HG02588 (cell line): ENCODE results near the gene PLK3.
"Not testable (repeated sequence)": the region's sequence is repeated elsewhere in the genome, so short reads cannot be mapped to it uniquely, and the experiment has no call there.

ENCODE experiments used
- ATAC-seq: cut with Tn5 transposase; IDR thresholded peaks from one replicate; pipeline ENCODE4 v1.9.1; 2021; ENCODE audit warnings: mild to moderate bottlenecking, moderate library complexity; ENCODE audit not compliant: unreplicated experiment

PLK3 gene

GRCh38 chr1:44808063-44808937 lies 8.1 kb downstream of the PLK3 start, which contains the start of gene BTBD19:
TSS of gene BTBD19 (plus strand) at chr1:44808523. CDS start at chr1:44808821, 298 bp downstream.
- ATAC-seq, result peak; percentile 34

- peak; percentile 35 for ATAC-seq
Measured at GRCh38 chr1:44808938-44809917, 9.1 kb downstream of the PLK3 start.

GRCh38 chr1:44810101-44810761 lies 10.1 kb downstream of the PLK3 start:
- ATAC-seq, result no peak

GRCh38 chr1:44810762-44811105 lies 10.6 kb downstream of the PLK3 start:
- ATAC-seq, result not testable (repeated sequence)

- no peak for ATAC-seq
Measured at GRCh38 chr1:44811234-44811633, 11.1 kb downstream of the PLK3 start.

- ATAC-seq, result no peak
Measured at GRCh38 chr1:44812822-44813543, 12.8 kb downstream of the PLK3 start.

DNA sequence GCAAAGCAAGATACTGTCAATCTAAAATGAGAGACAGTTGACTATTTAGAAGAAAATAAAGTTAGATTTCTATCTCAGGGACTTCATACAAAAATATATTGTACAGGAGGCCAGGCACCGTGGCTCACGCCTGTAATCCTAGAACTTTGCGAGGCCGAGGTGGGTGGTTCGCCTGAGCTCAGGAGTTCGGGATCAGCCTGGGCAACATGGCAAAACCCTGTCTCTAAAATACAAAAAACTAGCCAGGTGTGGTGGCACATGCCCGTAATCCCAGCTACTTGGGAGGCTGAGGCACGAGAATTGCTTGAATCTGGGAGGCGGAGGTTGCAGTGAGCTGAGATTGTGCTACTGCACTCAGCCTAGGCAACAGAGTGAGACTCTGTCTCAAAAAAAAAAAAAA lies 15.7 kb downstream of the PLK3 start:
- ATAC-seq, result not testable (repeated sequence)

GRCh38 chr1:44817307-44817706 lies 17.1 kb downstream of the PLK3 start:
- no peak for ATAC-seq

GRCh38 chr1:44817771-44818495 lies 17.8 kb downstream of the PLK3 start:
- no peak for ATAC-seq

DNA sequence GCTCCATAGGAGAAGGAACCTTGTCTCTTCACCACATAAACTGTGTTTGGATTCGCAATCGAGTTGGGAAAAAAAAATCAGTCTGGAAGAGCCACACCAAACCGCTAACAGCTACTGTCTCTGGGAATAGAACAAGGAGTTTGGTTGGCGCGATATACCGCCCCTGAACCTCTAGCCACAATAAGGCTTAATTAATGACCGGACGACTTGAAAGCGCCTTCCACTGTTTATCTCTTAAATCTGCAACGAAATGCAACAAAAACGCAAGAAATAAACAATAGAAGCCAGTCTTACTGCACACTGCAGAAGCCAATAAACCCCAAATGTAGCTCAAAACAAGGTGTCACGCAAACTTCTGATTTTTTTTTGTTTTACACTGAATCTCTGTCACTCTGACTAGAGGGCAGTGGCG lies 19.0 kb downstream of the PLK3 start:
- no peak for ATAC-seq

- peak; percentile 74 for ATAC-seq
Measured at GRCh38 chr1:44819608-44820327, 19.6 kb downstream of the PLK3 start.

DNA sequence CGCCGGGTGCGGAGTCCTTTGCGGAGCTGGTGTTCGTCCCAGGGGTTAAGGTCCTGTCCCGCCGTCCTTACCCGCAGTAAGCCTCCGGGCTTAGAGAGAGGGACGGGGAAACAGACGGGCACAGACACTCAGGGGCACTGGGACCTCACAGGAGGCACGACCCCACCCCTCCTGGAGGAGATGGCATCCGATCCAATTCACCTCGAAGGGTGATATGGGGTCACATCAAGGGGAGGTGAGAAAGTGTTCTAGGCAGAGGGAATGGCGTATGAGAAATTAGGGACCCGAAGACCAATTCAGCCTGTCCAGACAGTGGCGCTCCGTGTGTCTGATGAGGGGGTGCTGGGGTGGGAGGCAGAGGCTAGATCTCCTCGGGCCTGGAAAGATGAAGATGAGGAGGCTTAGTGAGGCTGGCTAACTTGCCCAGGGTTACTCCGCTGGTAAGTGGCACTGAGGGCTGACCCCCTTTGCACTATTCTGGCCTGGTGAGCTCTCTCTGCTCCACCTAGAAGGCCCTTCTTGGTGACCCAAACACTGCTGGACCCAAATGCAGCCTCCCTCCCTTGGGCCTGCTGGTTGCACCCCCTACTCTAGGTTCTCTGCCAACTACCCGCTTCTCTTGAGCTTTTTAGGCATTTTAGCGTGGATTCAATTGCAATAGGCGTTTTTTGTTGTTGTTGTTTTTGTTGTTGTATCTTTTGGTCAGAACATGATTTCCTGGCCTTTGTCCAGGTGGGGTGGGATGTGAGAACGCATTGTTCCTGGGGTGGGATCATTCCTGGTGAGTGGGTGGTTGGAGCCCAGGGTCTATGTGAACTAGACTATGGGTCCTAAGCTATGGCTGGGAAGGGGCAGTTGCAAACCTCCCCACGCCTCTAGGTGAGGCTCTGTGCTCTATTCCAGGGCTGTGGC lies 20.4 kb downstream of the PLK3 start:
- ATAC-seq, result no peak

DNA sequence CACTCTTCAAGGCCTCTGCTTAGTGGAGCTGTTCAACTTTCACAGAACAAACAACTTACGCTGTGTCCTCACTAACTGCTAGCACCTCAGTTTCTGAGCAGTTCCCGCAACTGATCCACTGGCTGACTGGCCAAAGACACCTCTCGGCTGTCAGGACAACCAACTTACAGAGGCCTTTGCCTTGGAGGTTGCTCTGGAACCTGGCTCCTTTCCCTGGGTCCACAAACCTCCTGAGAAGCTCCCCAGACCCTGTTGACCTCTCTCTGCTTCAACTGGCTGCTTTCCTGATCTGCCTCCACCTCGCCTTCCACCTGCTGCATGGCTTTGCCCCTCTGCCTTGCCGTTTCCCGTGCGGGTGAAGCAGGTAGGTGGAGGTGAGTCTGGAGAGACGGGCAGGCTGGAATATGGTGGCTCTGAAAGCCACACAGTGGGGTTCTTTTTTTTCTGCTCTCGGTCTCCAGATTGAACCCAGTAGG lies 21.1 kb downstream of the PLK3 start:
- no peak for ATAC-seq

GRCh38 chr1:44822131-44822701 lies 22.0 kb downstream of the PLK3 start:
- ATAC-seq, result no peak

GRCh38 chr1:44822981-44823451 lies 22.8 kb downstream of the PLK3 start:
- ATAC-seq, result no peak

DNA sequence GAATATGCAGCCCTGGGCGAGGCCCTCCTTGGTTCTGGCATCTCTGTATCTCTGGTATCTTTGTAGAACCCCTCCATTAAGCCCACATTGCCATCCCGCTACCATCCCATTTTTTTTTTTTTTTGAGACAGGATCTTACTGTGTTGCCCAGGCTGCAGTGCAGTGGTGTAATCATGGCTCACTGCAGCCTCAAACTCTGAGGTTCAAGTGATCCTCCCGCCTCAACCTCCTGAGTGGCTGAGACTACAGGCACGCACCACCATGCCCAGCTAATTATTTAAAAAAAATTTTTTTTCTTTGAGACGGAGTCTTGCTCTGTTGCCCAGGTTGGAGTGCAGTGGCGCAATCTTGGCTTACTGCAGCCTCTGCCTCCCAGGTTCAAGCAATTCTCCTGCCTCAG lies 24.2 kb downstream of the PLK3 start:
- not testable (repeated sequence) for ATAC-seq
